ENCODE data around the gene STAT5A.

The STAT5A gene

DNA sequence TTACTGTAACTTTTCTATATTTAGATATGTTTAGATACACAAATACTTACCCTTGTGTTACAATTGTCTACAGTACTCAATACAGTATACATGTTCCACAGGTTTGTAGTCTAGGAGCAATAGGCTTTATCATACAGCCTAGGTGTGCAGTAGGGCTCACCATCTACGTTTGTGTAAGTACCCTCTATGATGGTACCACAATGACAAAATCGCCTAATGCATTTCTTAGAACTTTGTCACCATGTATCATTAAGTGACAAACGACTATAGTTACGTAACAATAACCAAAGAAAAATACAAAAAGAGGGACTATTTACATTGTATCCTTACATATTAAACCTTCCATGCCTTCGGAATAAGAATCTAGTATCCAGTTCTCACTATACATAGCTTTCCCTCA is 20.1 kb upstream of the STAT5A start:
- no peak for DNase-seq

DNA sequence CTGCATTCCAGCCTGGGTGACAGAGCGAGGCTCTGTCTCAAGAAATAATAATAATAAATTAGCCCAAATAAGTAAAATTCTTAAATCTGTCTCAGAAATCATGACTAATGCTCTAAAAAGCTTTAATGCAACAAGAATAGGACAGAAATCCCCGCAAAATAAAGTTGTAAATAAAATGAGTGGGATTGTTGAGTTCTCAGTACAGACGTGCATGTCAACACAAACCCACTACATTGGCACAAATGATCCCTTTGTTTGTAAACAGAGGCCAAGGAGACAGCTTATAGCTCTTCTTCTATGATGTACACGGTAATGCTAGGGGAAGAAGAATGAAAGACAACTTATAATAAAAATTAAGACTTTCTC is 18.1 kb upstream of the STAT5A start:
- DNase-seq: no peak

DNA sequence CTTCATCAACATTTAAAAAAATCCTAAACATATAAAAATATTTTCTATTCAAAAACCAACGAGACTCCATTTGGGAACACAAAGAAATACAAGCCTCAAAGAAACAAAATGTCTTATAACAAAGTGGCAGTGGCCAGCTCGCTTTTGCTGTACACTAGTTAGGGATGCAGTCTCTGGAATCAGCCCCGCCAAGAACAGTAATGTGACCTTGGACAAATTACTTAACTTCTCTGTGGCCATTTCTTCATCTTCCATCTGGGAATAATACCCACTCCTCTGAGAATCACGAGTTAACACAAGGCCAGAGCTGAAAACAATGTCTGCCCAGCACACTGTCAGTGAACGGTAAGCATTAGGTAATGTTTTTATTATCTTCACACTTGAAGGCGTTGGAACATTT is 17.7 kb upstream of the STAT5A start:
- no peak for DNase-seq

DNA sequence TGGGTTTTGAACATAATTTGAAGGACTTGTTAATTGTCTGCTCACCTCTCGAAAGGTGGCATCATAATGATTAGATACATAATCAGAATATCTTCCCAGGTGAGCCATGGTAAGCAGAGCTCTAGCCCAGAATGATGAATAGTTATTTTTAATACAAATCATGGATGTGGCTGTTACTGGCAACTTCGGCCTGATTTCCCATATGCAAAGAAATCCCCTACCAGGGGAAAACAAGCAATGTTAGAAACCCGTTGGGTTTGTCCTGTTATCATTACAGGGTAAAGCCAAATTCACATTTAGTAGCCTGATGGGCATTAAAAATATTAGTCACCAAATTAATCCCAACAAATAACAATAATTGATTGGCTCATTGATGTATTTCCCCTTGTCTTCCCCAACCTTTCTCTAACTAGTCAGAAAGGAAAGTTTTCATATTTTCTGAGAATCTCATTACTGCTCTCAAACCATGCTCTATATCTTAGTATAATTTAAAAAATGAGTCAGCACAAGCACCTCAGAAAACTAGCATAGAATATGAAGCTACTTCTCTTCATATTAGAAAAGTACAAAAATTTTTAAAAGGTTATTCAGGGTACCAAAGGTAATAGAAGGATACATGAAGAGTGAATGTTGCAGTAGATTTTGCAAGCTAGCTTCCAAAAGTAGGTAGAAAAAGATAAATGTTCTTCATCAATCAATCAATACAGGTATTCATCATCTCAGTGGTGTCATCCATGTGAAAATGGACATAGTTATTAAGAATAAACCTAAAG is 17.1 kb upstream of the STAT5A start:
- no peak for DNase-seq

DNA sequence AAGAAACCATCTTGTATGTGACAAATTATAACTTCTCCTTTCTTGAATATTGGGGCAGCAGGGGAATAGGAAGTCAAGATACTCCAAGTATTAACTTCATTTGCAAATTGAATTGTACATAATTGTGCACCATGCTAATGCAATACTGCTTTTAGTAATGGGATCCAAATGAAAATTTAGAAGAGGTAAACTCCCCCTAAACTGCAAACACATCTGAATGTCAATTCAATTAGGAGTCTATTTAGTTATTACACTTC is 16.6 kb upstream of the STAT5A start:
- peak in 1 of 2 donors; percentile 18 for DNase-seq

DNA sequence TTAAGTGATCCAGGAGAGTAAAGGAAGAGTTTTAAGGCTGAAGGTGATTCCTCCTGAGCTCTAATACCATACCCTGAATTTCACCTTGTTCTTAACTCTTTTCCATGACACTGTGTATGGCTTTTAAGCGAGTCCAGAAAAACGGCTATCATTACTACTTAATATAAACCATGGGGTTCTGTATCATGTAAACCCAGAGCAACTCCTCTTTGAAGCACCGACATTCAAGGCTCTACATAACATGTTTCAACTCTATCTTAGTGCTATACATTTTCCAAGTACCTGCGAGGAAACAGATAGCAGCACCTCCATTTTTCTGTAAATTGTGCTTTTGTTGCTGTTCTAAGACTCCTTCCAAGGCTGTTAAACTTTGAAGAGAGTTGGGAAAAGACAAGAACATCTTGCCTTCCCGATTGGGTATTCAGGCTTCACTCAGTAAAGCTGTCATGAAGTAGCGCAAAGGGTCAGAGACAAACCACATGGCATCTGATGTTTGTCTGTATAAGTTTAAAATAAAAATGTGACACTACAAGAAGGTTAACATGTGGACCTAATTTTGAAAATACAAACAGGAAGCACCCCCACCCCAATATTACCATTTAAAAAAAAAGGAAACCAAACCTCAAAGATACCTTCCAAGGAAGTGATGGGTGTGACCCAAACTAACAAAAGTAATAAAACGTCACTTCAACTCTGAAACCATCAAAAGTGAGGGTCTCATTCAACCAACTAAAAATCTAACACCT is 16.0 kb upstream of the STAT5A start:
- DNase-seq: no peak

DNA sequence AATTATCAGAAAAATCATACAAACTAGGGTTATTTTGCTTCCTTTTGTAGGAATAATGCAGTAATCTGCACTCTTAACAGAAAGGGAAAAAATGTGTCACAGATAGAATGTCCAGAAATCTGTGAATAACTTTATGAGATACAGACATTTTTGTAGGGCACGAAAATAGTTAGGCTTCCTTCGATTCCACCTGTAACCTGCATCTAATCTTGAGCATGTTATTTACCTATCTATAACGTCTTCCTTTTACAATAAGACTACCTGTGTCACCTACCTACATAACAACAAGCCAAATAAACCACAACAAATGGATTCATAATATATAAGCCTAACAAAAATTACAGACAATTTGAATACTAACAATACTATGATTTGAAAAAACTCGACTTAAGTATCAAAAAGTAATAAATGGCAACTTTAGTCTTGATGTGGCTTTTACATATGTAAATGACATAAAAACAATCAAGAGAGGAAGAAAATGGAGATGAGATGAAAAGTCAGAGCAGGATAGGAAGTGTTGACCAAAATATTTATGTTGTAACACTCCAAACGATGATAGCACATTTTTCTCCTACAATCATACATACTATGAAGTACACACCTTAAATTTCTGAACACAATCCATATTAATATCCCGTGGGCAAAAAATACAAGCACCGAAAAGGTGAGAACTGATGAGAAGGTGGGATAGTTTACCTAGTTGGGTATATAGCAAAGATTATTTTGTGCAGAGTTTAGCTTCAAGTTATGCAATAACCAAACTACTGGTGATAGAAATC is 14.6 kb upstream of the STAT5A start:
- peak in 1 of 2 donors; percentile 14 for DNase-seq

DNA sequence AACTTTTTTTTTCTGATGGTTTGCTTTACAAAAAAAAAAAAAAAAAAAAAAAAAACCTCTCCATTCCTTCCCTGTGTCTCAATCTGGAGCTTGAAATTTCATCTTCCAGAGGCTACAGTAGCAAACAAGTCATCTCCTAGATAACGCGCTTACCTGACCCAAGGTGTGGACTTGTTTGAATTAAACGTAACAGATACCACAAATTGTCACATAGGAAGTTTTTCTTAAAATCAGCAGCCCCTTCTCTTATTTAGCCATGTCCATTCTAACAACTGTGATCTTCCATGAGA is 14.1 kb upstream of the STAT5A start:
- DNase-seq: no peak

DNA sequence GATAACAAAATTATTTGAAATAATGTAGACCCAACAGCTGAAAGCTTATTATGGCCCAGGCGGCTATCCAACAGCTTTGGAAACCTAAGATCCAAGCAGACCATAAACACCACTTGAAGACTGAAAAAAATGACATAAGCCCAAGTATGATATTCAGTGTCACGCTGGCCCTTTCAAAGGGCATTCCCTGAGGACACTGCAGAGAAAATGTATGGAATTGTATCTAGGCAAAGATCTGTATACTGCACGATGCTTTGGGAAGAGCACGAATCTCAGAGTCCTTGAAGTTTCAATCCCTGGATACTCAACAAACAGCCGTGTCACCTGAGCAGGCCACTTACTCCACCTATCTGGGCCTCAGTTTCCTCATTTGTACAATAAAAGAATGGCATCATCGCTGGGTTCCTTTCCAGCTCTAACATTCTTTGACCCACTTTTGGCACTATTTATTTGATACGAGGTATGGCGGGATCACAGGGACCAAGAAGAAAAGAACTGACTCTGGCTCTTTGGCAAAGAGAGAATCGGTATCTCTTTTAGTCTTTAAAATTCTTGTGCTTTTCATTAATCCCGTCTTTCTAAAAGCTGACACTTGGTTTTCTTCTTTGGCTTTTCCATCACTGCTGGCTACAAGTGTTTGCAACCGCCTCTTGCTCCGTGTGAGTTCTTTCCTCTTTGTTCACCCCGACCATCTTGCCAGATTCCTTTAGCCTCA is 13.3 kb upstream of the STAT5A start:
- DNase-seq: peak; percentile 14

DNA sequence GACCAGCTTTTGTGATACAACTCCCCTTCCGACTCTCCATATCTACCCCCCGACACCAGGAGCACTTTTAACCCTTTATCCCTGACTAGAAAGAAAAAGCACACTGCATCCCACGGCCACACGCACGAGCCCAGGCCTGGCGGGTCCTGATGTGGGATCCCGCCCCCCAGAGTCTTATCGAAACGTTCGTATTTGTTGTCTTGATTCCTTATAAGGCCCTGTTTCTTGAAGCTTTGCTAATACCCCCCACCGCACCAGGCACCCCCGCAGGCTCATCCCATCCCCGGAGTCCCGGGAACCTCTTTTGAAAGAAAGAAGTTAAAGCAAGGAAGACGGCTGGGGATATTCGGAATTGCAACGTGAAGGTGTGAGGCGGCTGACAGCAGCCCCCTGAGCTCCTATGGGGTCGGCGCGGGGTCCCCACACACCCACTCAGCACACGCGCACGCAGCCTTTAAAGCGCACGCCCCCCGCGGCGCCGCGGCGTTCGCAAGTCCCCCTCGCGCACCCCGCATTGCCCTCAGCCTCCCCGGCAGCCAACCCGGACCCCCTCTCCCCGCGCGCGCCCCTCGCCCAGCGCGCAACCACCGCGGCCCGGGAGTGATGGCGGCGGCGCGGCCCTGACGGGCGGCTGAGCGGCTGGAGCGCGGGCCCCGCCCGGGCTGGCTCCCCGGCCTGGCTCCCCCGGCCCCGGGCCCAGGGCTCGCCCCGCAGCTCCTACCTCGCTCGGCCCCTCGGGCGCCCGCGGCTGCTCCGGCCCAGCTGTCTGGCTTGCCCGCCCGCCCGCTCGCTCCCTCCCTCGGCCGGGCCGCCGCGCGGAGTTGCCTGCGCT is 12.6 kb upstream of the STAT5A start:
- DNase-seq: no peak

DNA sequence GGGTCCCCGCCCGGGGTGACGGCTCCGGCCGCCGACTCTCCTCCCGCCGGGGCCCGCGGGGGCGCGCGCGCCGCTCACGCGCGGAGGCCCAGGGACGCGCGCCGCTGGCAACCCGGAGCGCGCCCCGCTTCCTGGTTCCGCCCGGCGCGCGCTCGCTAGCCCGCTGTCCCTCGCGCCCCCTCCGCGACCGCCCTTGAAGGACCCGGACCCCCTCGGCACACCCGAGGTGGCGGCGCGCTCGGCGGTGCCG is 12.0 kb upstream of the STAT5A start, which contains the start of gene STAT5B:
Gene STAT5B (minus strand): TSS at position 33 of the 250 bp plus-strand sequence. CDS start 44,264 bp downstream, outside the sequence.
- peak; percentile 66 to 82 for DNase-seq

DNA sequence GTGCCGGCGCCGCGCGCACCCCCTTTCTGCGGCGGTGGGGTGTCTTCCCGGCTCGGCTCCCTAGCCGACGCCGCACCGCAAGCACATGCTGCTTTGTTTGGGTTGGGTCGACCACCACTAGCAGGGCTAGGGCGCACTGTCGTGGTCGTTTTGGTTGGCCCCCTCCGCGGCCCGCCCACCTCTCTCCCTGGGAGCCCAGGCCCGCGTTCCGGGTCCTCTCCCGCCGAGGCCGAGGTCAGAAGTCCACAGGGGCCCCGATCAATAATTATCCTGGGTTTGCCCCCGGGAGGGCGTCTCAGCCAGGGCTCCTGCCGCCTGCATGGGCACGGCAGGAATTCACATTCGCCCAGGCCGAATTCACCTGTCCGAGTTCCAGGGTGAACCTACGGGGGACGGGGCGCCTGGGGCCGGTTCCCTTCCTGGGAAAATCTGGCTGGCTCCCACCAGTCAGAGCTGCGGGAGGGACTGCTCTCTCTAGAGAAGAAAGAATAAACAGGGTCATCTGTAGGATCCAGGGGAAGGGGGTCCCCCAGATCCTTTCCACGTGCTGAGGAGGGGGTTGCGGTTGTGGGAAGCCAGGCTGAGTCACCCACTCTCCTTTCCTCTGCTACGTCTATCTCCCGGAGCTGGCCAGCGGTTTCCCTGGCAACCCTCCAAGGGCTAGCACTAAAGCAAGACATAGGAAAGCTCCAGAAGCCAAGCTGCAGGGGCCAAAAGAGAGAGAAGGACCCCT is 11.5 kb upstream of the STAT5A start:
- no peak for DNase-seq

DNA sequence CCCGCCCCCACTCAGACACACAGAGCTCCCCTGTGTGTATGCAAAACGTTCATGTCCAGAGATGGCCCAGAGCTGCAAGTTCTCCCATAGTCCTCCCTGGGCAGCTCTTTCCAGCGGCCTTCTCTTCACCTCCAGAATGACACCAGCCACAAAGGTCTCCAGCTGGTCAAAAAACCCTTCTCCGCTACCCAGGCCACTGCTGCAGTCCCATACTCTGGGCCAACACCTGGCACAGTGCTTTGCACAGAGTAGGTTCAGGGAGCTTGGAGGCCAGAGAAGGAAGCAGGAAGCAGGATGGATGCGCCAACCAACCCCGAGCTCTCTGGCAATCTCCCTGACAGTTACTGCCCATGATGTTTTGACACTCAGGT is 11.0 kb upstream of the STAT5A start:
- DNase-seq: no peak

DNA sequence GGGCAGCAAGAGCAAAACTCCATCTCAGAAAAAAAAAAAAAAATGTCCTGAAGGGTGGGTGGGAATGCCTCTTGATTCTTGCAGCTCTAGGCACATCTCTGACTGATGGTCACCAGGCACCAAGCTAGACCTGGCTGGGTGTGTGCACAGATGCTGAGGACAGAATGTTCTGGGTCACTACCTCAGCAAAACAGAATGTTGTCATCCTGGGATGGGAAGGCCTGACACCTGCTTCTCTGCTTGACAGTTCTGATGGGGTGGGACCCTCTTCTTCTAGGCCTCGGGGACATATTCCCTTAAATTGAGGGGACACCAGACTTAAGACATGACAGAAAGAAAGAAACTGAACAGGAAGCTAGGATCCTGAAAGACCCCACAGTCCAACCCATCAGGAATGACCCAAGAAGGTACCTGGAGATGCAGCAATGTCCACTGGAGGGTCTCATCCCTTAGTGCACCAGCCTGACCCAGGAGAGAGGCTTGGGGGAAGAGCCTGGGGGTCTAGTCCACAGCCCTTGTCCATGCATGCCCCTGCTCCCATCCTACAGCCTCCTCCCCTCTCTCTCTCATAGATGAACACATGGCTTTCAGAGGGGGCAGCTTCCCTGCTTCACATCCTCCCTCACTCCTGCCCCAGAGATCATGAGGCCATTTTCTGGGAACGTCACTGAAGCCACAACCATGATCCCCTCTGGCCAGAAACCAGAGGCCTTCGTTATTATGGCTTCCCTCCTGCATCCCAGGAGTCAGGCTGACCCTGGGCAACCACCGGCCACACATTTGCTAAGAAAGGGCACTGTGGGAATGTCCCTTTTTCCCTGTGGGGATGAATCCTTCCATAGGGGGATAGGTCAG is 8.3 kb upstream of the STAT5A start:
- no peak for DNase-seq

DNA sequence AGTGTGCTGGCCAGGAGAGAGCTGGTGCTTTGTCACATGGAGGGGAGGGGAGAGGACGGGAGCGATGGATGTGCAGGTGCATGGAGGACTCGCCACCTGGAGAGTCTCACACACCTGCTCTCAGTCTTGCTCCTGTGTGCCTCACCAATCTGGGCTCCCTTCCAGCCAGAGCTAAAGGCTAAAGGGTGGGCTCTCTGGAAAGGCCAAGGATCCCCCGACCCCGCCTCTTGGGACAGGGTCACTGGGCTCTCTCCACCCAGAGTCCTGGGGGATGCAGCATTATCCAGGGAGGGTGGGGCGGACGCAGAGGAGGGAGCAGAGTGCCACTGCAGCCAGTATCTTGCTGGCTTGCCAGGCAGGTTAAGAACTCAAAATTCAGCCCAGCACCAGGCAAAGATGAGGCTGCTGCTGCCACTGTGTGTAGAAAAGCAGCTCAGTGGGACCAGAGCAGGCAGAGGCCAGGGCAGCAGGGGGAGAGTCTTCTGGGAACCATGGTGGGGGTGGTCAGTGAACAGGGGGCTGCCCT is 6.7 kb upstream of the STAT5A start:
- no peak for DNase-seq

DNA sequence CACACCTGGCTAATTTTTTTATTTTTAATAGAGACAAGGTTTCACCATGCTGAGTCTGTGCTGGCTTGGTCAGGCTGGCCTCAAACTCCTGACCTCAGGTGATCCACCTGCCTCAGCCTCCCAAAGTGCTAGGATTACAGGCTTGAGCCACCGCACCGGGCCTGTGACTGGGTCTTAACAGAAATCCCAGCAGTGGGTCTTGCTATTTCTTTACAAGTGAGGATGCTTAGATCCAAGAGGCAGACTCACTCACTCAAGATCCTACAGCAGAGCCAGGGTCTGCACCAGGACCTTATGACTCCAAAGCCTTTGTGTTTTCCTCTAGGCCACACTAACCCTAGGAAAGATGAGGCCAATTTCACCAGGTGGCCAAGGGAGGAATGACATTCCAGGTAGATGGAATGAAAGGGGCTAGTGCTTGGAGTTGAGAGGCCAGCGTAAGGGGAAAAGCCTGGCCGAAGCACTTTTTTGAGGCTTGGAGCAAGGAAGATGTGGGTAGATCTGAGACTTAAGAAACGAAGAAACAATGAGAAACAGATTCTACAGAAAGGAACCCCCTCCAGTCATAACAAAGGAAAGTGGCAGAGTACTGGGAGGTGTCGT is 5.7 kb upstream of the STAT5A start:
- no peak for DNase-seq

DNA sequence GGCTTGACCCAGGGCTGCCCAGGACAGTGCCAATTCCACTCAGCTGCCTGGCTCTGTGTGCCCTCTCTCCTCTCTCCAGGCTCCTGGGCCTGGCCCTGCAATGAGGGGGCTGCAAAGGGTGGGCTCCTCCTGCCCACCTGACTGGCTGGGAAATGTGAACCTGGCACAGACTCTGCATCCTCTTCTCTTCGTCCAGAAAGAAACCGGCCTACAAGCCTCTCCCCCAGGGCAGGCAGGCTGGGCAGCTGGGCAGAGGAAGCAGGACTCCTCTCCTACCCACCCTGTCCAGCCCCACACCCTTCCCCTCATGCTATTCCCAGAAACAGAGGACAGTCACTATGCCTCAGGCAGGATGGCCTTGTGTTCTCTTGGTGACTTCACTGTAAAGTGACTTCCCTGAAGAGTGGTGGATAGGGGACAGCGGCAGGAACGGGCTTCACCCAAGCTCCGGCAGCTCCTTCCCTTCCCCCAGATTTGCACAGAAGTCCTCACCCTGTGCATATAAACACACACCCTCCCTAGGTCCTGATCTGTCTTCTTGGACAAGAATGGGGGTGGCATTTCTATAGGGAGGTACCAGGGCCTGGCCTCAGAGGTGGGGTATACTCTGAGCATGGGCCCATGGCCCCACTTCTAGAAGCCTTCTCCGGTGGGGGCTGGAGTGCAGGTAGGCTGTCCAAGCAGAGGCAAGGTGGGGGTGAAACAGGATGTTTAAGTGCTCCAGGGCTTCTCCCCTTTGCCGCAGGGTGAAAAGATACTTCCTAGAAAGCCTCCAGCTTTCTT is 4.9 kb upstream of the STAT5A start:
- no peak for DNase-seq

DNA sequence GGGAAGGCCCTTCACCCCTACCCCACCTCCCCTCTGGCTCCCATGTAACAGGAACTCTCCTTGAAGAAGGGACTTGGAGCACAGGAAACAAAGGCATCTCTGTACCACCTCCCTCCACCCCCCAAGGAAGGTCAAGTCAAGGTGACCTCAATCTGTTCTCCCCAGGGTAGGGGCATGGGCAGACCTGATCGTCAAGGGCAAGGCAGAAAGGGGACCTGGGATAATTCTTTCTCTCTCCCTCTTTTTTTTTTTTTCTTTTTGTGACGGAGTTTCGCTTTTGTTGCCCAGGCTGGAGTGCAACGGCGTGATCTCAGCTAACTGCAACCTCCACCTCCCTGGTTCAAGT is 4.3 kb upstream of the STAT5A start:
- DNase-seq: no peak

DNA sequence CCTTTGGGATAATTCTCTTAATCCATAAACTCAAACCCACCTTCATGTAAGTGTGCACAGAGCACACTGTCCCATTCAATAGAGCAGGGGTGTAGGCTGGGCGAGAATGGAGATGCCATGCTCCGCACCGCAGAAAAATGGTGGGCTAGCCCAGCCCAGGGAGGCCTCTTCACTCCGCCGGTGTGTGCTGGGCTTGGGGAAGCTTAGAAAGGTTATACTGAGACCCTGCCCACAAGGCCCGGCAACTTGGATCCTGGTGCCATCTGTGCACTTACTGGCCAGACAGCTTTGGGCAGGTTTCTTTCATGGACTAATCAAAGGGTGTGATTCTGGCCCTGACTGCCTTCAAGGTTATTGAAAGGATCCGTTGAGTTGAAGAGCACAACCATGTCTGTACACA is 3.7 kb upstream of the STAT5A start:
- DNase-seq: no peak

All from inflammatory macrophage (primary cell).